Heart right ventricle (tissue), 16 donors: ENCODE data around the gene ZNF790. TPM values are rescaled to one million over a fixed set of nuclear protein-coding genes. Genes with fewer than 3 reads are reported as not detected.
"Not testable (repeated sequence)": the region's sequence is repeated elsewhere in the genome, so short reads cannot be mapped to it uniquely, and the experiment has no call there.

ENCODE experiments used
- ATAC-seq, 8 donors: fragments of 200-7000 bp; cut with Tn5 transposase; one replicate each; pipeline ENCODE4 v1.9.1; 2020; ENCODE audit warnings: mild to moderate bottlenecking in 8 of 8, moderate library complexity in 8 of 8, moderate number of reproducible peaks in 1 of 8
- DNase-seq, 2 donors: peaks; one replicate each; pipeline ENCODE4 v3.0.0-alpha.2; 2020
- H3K27ac ChIP-seq, 10 donors: fragments of 200-600 bp; sonication (generic) in 2 of 10; one replicate each; pipeline versions ENCODE4 v1.5.0 to v1.8.0; 2020 to 2022; ENCODE audit warnings: mild to moderate bottlenecking in 3 of 10
- H3K27me3 ChIP-seq, 7 donors: fragments of 200-600 bp; one replicate each; pipeline ENCODE4 v1.8.0; 2021 to 2022; ENCODE audit warnings: mild to moderate bottlenecking in 2 of 7
- H3K36me3 ChIP-seq, 9 donors: fragments of 200-600 bp; sonication (generic) in 1 of 9; one replicate each; pipeline versions ENCODE4 v1.5.0 to v1.8.0; 2020 to 2022; ENCODE audit warnings: mild to moderate bottlenecking in 2 of 9
- H3K4me1 ChIP-seq, 9 donors: fragments of 200-600 bp; sonication (generic) in 1 of 9; one replicate each; pipeline versions ENCODE4 v1.5.0 to v1.8.0; 2020 to 2022; ENCODE audit warnings: mild to moderate bottlenecking in 4 of 9
- H3K4me3 ChIP-seq, 10 donors: fragments of 200-600 bp; sonication (generic) in 2 of 10; one replicate each; pipeline versions ENCODE4 v1.5.0 to v1.8.0; 2020 to 2022; ENCODE audit warnings: mild to moderate bottlenecking in 7 of 10, moderate library complexity in 2 of 10
- H3K9me3 ChIP-seq, 11 donors: fragments of 200-600 bp in 10 of 11; sonication (generic) in 2 of 11; one replicate each; pipeline versions ENCODE4 v1.5.0 to v1.8.0; 2013 to 2022; ENCODE audit warnings: mild to moderate bottlenecking in 2 of 11, control low read depth in 1 of 11, moderate library complexity in 1 of 11
- CTCF ChIP-seq, 9 donors: fragments of 200-600 bp; sonication (generic) in 2 of 9; IDR thresholded peaks; one replicate each; pipeline versions ENCODE4 v1.5.0 to v1.8.0; 2021 to 2022; ENCODE audit warnings: antibody characterized with exemption in 9 of 9, mild to moderate bottlenecking in 5 of 9, moderate library complexity in 1 of 9
- WGBS, 2 donors: extraction: QIAGEN DNeasy Blood & Tissue Kit; methylation state at CpG; one replicate each; pipeline ENCODE4 v1.1.7; 2013; ENCODE audit warnings: inconsistent platforms in 1 of 2; 5-methylcytosine and 5-hydroxymethylcytosine counted together
- intact Hi-C, 10 donors: fragments of 100-400 bp; cut with DNase I; formaldehyde crosslinking; loops; one replicate each; pipeline versions ENCODE4 v1.11.1 to v1.14.2; 2022
- polyA plus RNA-seq, 2 donors: library from polyadenylated mRNA; stranded (reverse); fragments of 200-250 nt; gene quantifications; one replicate each; pipeline ENCODE4 v1.2.3, GENCODE V29; 2013
- total RNA-seq, 10 donors: library from RNA; stranded (reverse); fragmentation: NEBNext Ultra II Directional in 3 of 10; extraction: Animal tissue kit (Norgen Biotek cat#: 25700) in 3 of 10; gene quantifications; one replicate each; pipeline versions ENCODE4 v1.2.1 to v1.2.4, GENCODE V29; 2021 to 2023
- donor health status: Arrhythmogenic right ventricular cardiomyopathy.
- donor health status: ischemic (EF 13 %, LVEDD 7.1; RV severe dilation, severe dysfunction).
- donor health status: healthy with polysubstance abuse.
- donor health status: DM: no; HTN: yes; CAD: no.
- donor health status: DM: no; HTN: no; CAD: no.
- donor health status: ischemic (EF 25% LVEDD 6.9; RV normal size, moderate dysfunction).
- donor health status: ischemic (EF 25% LVEDD 5.7; RV mildly dilated, moderate dysfunction).
- donor health status: healthy.
- donor health status: DM: yes; HTN: yes; CAD: no.
- donor health status: Ischemic cardiomyopathy.
- donor health status: ischemic (EF 35%, LVEDD 5.7; RV mildly dilated, moderate dysfunction).
- donor health status: nonischemic (EF 11% LVEDD 7.7; RV severe dilation, severe dysfunction).
- donor health status: DM: yes; HTN: yes; CAD: no.
- donor health status: PGD.
- donor health status: ischemic (EF 29% LVEDD 5.4; RV normal size, mild dysfunction).
- donor health status: nonischemic (EF 23%, LVEDD 6.1; RV moderate dilation, normal function).

The ZNF790 gene
- total and polyA plus RNA-seq, 12 donors: 2.3 to 11.8 (median 8.5) TPM

GRCh38 chr19:36796714-36796992, 41.5 kb downstream of the ZNF790 start:
- 9 to 11% methylated on average over 19 of the region's 19 CpGs for WGBS, 2 donors
- Histone ChIP-seq H3K9me3 (peaks cover 0 to 84% (median 18%) of the 10 kb centered on the region in 11 donors), H3K4me3 (peak overlapping the region; percentile 40 to 95 (median 74)), H3K27ac (peak overlapping the region in 9 of 10 donors; percentile 62 to 93 (median 80)), H3K27me3 (no peaks in the 10 kb centered on the region), H3K4me1 (peaks cover 0 to 20% (median 12%) of the 10 kb centered on the region in 9 donors), H3K36me3 (peaks cover 0 to 27% (median 11%) of the 10 kb centered on the region in 9 donors)
- no peak for TF ChIP-seq CTCF (IDR thresholded peaks at IDR 0.05)
- intact Hi-C loops: loop anchor here in 3 of 10 donors (2.0 to 5.0 kb wide), 2 partner anchors 24 to 121 kb away; partner anchors contain the start of genes ZNF850 (in 2 of the 3), ZNF568 (in 1 of the 3) and ZNF829 (in 1 of the 3)
- ATAC-seq (no peak), DNase-seq (no peak)

GRCh38 chr19:36791420-36792141, 46.6 kb downstream of the ZNF790 start:
- peak in 6 of 9 donors; percentile 14 to 49 (median 33) for TF ChIP-seq CTCF (IDR thresholded peaks at IDR 0.05)
- H3K36me3 ChIP-seq, H3K4me1 ChIP-seq, H3K27me3 ChIP-seq, intact Hi-C loops: not testable (repeated sequence)
- peak overlapping the region in 8 of 10 donors; percentile 21 to 51 (median 40) for H3K4me3 ChIP-seq
- peak; percentile 39 to 42 for DNase-seq
- ATAC-seq: peak; percentile 96 to 99 (median 98)
- WGBS, 2 donors: 4 to 6% methylated on average over 30 to 32 of the region's 34 CpGs
- peak overlapping the region in 2 of 10 donors; percentile 26 to 44 for H3K27ac ChIP-seq
- H3K9me3 ChIP-seq: peaks cover 0 to 86% (median 10%) of the 10 kb centered on the region in 11 donors

- no peaks in the 10 kb centered on the region for H3K27me3 ChIP-seq
- DNase-seq: peak; percentile 50 to 57
- TF ChIP-seq CTCF (IDR thresholded peaks at IDR 0.05): no peak
- no peaks in the 10 kb centered on the region for H3K36me3 ChIP-seq
- H3K27ac ChIP-seq: peak overlapping the region in 8 of 10 donors; percentile 38 to 80 (median 56)
- peak overlapping the region in 7 of 10 donors; percentile 39 to 54 (median 40) for H3K4me3 ChIP-seq
- H3K9me3 ChIP-seq: peaks cover 0 to 79% (median 0%) of the 10 kb centered on the region in 11 donors
- 3 to 15% methylated on average over 38 of the region's 38 CpGs for WGBS, 2 donors
- intact Hi-C loops: loop anchor here in 2 of 10 donors (10.0 kb wide), 2 partner anchors 59 to 91 kb away; partner anchors contain the start of genes ZNF567 (in 1 of the 2) and ZNF790 (in 1 of the 2)
- peaks cover 0 to 17% (median 11%) of the 10 kb centered on the region in 9 donors for H3K4me1 ChIP-seq
- peak in 5 of 8 donors; percentile 10 to 30 (median 23) for ATAC-seq
Measured at GRCh38 chr19:36775768-36776167, 62.4 kb downstream of the ZNF790 start.

- WGBS, 2 donors: 4 to 5% methylated on average over 15 of the region's 15 CpGs
- peaks cover 0 to 79% (median 10%) of the 10 kb centered on the region in 11 donors for H3K9me3 ChIP-seq
- DNase-seq: no peak
- no peak for TF ChIP-seq CTCF (IDR thresholded peaks at IDR 0.05)
- H3K4me3 ChIP-seq: peak overlapping the region; percentile 26 to 96 (median 72)
- peaks cover 0 to 13% (median 0%) of the 10 kb centered on the region in 9 donors for H3K36me3 ChIP-seq
- no peaks in the 10 kb centered on the region for H3K27me3 ChIP-seq
- H3K27ac ChIP-seq: peak overlapping the region in 9 of 10 donors; percentile 65 to 92 (median 85)
- H3K4me1 ChIP-seq: peaks cover 0 to 26% (median 17%) of the 10 kb centered on the region in 9 donors
- ATAC-seq: no peak
- intact Hi-C loops: loop anchor here in 5 of 10 donors (1.0 to 10.0 kb wide), 7 partner anchors 24 to 144 kb away; partner anchors contain the start of genes ZNF345 (in 2 of the 5), ZNF790 (in 2 of the 5), ZNF567 (in 1 of the 5) and ZNF568 (in 1 of the 5)
Measured at GRCh38 chr19:36773223-36773579, 65.0 kb downstream of the ZNF790 start.
